BLaER1 treated with 17β-estradiol and CSF1 and Interleukin-3, amounts not matched to agents 10 nM and 100 nM (cell line): Measurements from ENCODE around the gene SRF.
A peak's percentile ranks its signal among the peaks of the same experiment; 100 is the strongest.

Experiments used
- H3K27ac ChIP-seq, 11 experiments: shearing (Covaris generic); formaldehyde crosslinking; 2 replicates each; pipeline ENCODE4 v1.8.1; 2022
- H3K27me3 ChIP-seq, 11 experiments: shearing (Covaris generic); formaldehyde crosslinking; 2 replicates each; pipeline ENCODE4 v1.8.1; 2022
- H3K36me3 ChIP-seq, 11 experiments: shearing (Covaris generic); formaldehyde crosslinking; 2 replicates each; pipeline ENCODE4 v1.8.1; 2022
- H3K4me1 ChIP-seq, 10 experiments: shearing (Covaris generic); formaldehyde crosslinking; 2 replicates each; pipeline ENCODE4 v1.8.1; 2022
- H3K4me2 ChIP-seq, 11 experiments: shearing (Covaris generic); formaldehyde crosslinking; 2 replicates each; pipeline ENCODE4 v1.8.1; 2022
- H3K4me3 ChIP-seq, 10 experiments: shearing (Covaris generic); formaldehyde crosslinking; 2 replicates each; pipeline ENCODE4 v1.8.1; 2022
- H3K9ac ChIP-seq, 11 experiments: shearing (Covaris generic); formaldehyde crosslinking; 2 replicates each; pipeline ENCODE4 v1.8.1; 2022
- H3K9me3 ChIP-seq, 11 experiments: shearing (Covaris generic); formaldehyde crosslinking; replicated peaks in 1 of 11; 2 replicates each; pipeline ENCODE4 v1.8.1; 2022
- H4K20me1 ChIP-seq, 11 experiments: shearing (Covaris generic); formaldehyde crosslinking; 2 replicates each; pipeline ENCODE4 v1.8.1; 2022
- Cebpa-rat ChIP-seq, 11 experiments: shearing (Covaris generic); IDR thresholded peaks; 2 replicates each; pipeline ENCODE4 v1.8.1; 2022

SRF gene

GRCh38 chr6:43181942-43182860 is 11.1 kb downstream of the SRF start, which contains the start of gene CUL9:
CUL9 (plus strand) TSS chr6:43182196; CDS start chr6:43184311, 2,115 bp downstream.
- Histone ChIP-seq H3K4me2 (peak within 1 kb of the TSS; percentile 85 to 97 (median 93)), H3K27ac (peak within 1 kb of the TSS; percentile 28 to 78 (median 67); a peak in 21 of 22 replicates), H3K27me3 (no peaks in the 10 kb centered on the region), H3K4me3 (peak within 1 kb of the TSS; percentile 71 to 89 (median 76)), H3K36me3 (peaks cover 50 to 64% (median 58%) of the 10 kb centered on the region in 11 experiments), H3K4me1 (peaks cover 35 to 45% (median 38%) of the 10 kb centered on the region in 10 experiments), H4K20me1 (peaks cover 0 to 15% (median 0%) of the 10 kb centered on the region in 11 experiments; a peak in 2 of 22 replicates), H3K9ac (peak within 1 kb of the TSS; percentile 74 to 85 (median 81)), H3K9me3 (peaks cover 0 to 8% (median 0%) of the 10 kb centered on the region in 11 experiments; a peak in 5 of 22 replicates)
- TF ChIP-seq Cebpa-rat (IDR thresholded peaks at IDR 0.05) = no peak

GRCh38 chr6:43183441-43183840 is 12.4 kb downstream of the SRF start:
- H3K4me2 ChIP-seq = peak overlapping the region; percentile 85 to 97 (median 93)
- TF ChIP-seq Cebpa-rat (IDR thresholded peaks at IDR 0.05) = no peak
- H3K27ac ChIP-seq = peak overlapping the region in 3 of 11 experiments; percentile 19 to 44 (median 28); a peak in 3 of 22 replicates
- no peaks in the 10 kb centered on the region for H3K27me3 ChIP-seq
- peaks cover 50 to 64% (median 58%) of the 10 kb centered on the region in 11 experiments for H3K36me3 ChIP-seq
- H3K4me3 ChIP-seq = peak overlapping the region in 9 of 10 experiments; percentile 71 to 87 (median 76); a peak in 11 of 20 replicates
- H3K9ac ChIP-seq = peak overlapping the region in 9 of 11 experiments; percentile 75 to 85 (median 82); a peak in 12 of 22 replicates
- H3K9me3 ChIP-seq = peaks cover 0 to 10% (median 0%) of the 10 kb centered on the region in 11 experiments; a peak in 5 of 22 replicates
- H3K4me1 ChIP-seq = peaks cover 35 to 45% (median 38%) of the 10 kb centered on the region in 10 experiments
- peaks cover 0 to 10% (median 0%) of the 10 kb centered on the region in 11 experiments; a peak in 2 of 22 replicates for H4K20me1 ChIP-seq

- H3K4me3 ChIP-seq = no peak overlapping the region
- H3K36me3 ChIP-seq = peaks cover 49 to 64% (median 58%) of the 10 kb centered on the region in 11 experiments
- H3K9me3 ChIP-seq = peaks cover 0 to 10% (median 0%) of the 10 kb centered on the region in 11 experiments; a peak in 5 of 22 replicates
- H3K27ac ChIP-seq = peak overlapping the region in 1 of 11 experiments; percentile 28; a peak in 1 of 22 replicates
- H3K4me1 ChIP-seq = peaks cover 35 to 45% (median 38%) of the 10 kb centered on the region in 10 experiments
- H3K4me2 ChIP-seq = peak overlapping the region; percentile 17 to 97 (median 93); a peak in 18 of 22 replicates
- H3K9ac ChIP-seq = peak overlapping the region in 4 of 11 experiments; percentile 1 to 35 (median 22); a peak in 2 of 22 replicates
- peaks cover 0 to 2% (median 0%) of the 10 kb centered on the region in 11 experiments; a peak in 2 of 22 replicates for H4K20me1 ChIP-seq
- H3K27me3 ChIP-seq = no peaks in the 10 kb centered on the region
- no peak for TF ChIP-seq Cebpa-rat (IDR thresholded peaks at IDR 0.05)
Measured at GRCh38 chr6:43184268-43184985, 13.4 kb downstream of the SRF start.

- TF ChIP-seq Cebpa-rat (IDR thresholded peaks at IDR 0.05) = no peak
- Histone ChIP-seq H3K27me3 (no peaks in the 10 kb centered on the region), H3K4me2 (no peak overlapping the region), H3K9me3 (peaks cover 0 to 10% (median 0%) of the 10 kb centered on the region in 11 experiments; a peak in 5 of 22 replicates), H3K36me3 (peaks cover 46 to 66% (median 57%) of the 10 kb centered on the region in 11 experiments), H3K4me3 (no peak overlapping the region), H3K9ac (peak overlapping the region in 3 of 11 experiments; percentile 5 to 39 (median 19); a peak in 3 of 22 replicates), H3K27ac (no peak overlapping the region), H3K4me1 (peaks cover 35 to 44% (median 38%) of the 10 kb centered on the region in 10 experiments), H4K20me1 (no peaks in the 10 kb centered on the region; a peak in 1 of 22 replicates)
Measured at GRCh38 chr6:43185391-43185985, 14.4 kb downstream of the SRF start.

GRCh38 chr6:43186019-43186418 is 14.9 kb downstream of the SRF start:
- Histone ChIP-seq H3K27me3 (no peaks in the 10 kb centered on the region), H3K36me3 (peaks cover 46 to 65% (median 57%) of the 10 kb centered on the region in 11 experiments), H3K9ac (peak overlapping the region in 1 of 11 experiments; percentile 19; a peak in 1 of 22 replicates), H3K9me3 (peaks cover 0 to 10% (median 0%) of the 10 kb centered on the region in 11 experiments; a peak in 5 of 22 replicates), H3K4me1 (peaks cover 30 to 38% (median 33%) of the 10 kb centered on the region in 10 experiments), H4K20me1 (no peaks in the 10 kb centered on the region; a peak in 1 of 22 replicates), H3K4me2 (no peak overlapping the region), H3K4me3 (no peak overlapping the region), H3K27ac (no peak overlapping the region)
- TF ChIP-seq Cebpa-rat (IDR thresholded peaks at IDR 0.05) = no peak

- Histone ChIP-seq H3K4me2 (no peak overlapping the region), H3K9ac (no peak overlapping the region), H3K9me3 (peaks cover 0 to 10% (median 0%) of the 10 kb centered on the region in 11 experiments; a peak in 5 of 22 replicates), H3K36me3 (peaks cover 46 to 68% (median 57%) of the 10 kb centered on the region in 11 experiments), H4K20me1 (no peaks in the 10 kb centered on the region; a peak in 1 of 22 replicates), H3K4me3 (no peak overlapping the region), H3K4me1 (peaks cover 23 to 32% (median 26%) of the 10 kb centered on the region in 10 experiments), H3K27ac (no peak overlapping the region), H3K27me3 (no peaks in the 10 kb centered on the region)
- TF ChIP-seq Cebpa-rat (IDR thresholded peaks at IDR 0.05) = no peak
Measured at GRCh38 chr6:43186706-43187105, 15.6 kb downstream of the SRF start.

- no peaks in the 10 kb centered on the region; a peak in 1 of 22 replicates for H4K20me1 ChIP-seq
- no peaks in the 10 kb centered on the region for H3K27me3 ChIP-seq
- H3K4me2 ChIP-seq = no peak overlapping the region
- peaks cover 0 to 10% (median 0%) of the 10 kb centered on the region in 11 experiments; a peak in 5 of 22 replicates for H3K9me3 ChIP-seq
- peaks cover 17 to 26% (median 20%) of the 10 kb centered on the region in 10 experiments for H3K4me1 ChIP-seq
- no peak overlapping the region for H3K9ac ChIP-seq
- H3K27ac ChIP-seq = no peak overlapping the region
- peaks cover 57 to 79% (median 67%) of the 10 kb centered on the region in 11 experiments for H3K36me3 ChIP-seq
- TF ChIP-seq Cebpa-rat (IDR thresholded peaks at IDR 0.05) = no peak
- no peak overlapping the region for H3K4me3 ChIP-seq
Measured at GRCh38 chr6:43187821-43188220, 16.8 kb downstream of the SRF start.

- no peak for TF ChIP-seq Cebpa-rat (IDR thresholded peaks at IDR 0.05)
- H3K4me3 ChIP-seq = no peak overlapping the region
- no peak overlapping the region for H3K4me2 ChIP-seq
- H3K36me3 ChIP-seq = peaks cover 63 to 85% (median 73%) of the 10 kb centered on the region in 11 experiments
- H3K27me3 ChIP-seq = no peaks in the 10 kb centered on the region
- no peak overlapping the region for H3K9ac ChIP-seq
- H4K20me1 ChIP-seq = no peaks in the 10 kb centered on the region; a peak in 1 of 22 replicates
- H3K4me1 ChIP-seq = peaks cover 11 to 20% (median 14%) of the 10 kb centered on the region in 10 experiments
- peaks cover 0 to 10% (median 0%) of the 10 kb centered on the region in 11 experiments; a peak in 5 of 22 replicates for H3K9me3 ChIP-seq
- no peak overlapping the region for H3K27ac ChIP-seq
Measured at GRCh38 chr6:43188426-43188825, 17.4 kb downstream of the SRF start.
